K562 (cell line): ENCODE data around the gene CYB5R2. TPM values are rescaled to one million over a fixed set of nuclear protein-coding genes. Genes with fewer than 3 reads are reported as not detected.

Source experiments
- ATAC-seq: fragments of 200-7000 bp; cut with Tn5 transposase; 3 replicates; pipeline ENCODE4 v1.9.1; 2020; ENCODE audit warnings: moderate library complexity
- BruUV-seq: library from RNA; stranded (reverse); fragments of 400-500 nt; replicated peaks from 2 replicates; lab custom pipeline; 2021; lab: Mats Ljungman, UMichigan
- CTCF ChIA-PET: fragments of 300-600 bp; formaldehyde crosslinking; extraction: SDS; loops from one replicate; lab custom pipeline; 2021; ENCODE audit warnings: low intra/inter-chr PET ratio; lab: Yijun Ruan, JAX
- POLR2A ChIA-PET: fragments of 300-600, 350-650 bp; sonication (Branson Sonifier 250); formaldehyde crosslinking; extraction: SDS; loops from one replicate; lab custom pipeline; 2021; ENCODE audit warnings: antibody characterized with exemption, inconsistent platforms; lab: Yijun Ruan, JAX
- DNase-seq, 4 experiments: peaks; one replicate each; pipeline versions ENCODE4 v3.0.0 to v3.0.0-alpha.2; 2011 to 2018; ENCODE audit warnings: low spot score in 3 of 4, mixed read lengths in 3 of 4; ENCODE audit errors: extremely low read depth in 1 of 4
- FAIRE-seq: peaks from 2 replicates; lab custom pipeline; 2011; peaks lifted over from hg19 to GRCh38; lab: Jason Lieb, UNC
- H2AFZ ChIP-seq: 2 replicates; pipeline ENCODE4 v1.6.0; 2011; ENCODE audit warnings: low read depth, low read length, control low read depth, inconsistent platforms
- H3K27ac ChIP-seq: fragments of 200-600 bp; 3 replicates; pipeline ENCODE4 v1.8.0; 2011; ENCODE audit warnings: low read depth, mild to moderate bottlenecking, control low read depth, inconsistent platforms, low read length, moderate library complexity, mixed read lengths; ENCODE audit errors: extremely low read depth
- H3K27me3 ChIP-seq, 2 experiments: fragments of 300-600 bp in 1 of 2; 2 replicates in 1 of 2; 3 replicates in 1 of 2; pipeline versions ENCODE4 v1.6.0 to v1.8.0; 2011; ENCODE audit warnings: inconsistent platforms in 2 of 2, low read length in 2 of 2, mild to moderate bottlenecking in 1 of 2, mixed read lengths in 1 of 2, moderate library complexity in 1 of 2; ENCODE audit not compliant: control insufficient read depth in 2 of 2, insufficient read depth in 2 of 2
- H3K36me3 ChIP-seq: fragments of 300-600 bp; 3 replicates; pipeline ENCODE4 v1.8.0; 2011; ENCODE audit warnings: mild to moderate bottlenecking, low read length, inconsistent platforms; ENCODE audit not compliant: control insufficient read depth, insufficient read depth
- H3K4me1 ChIP-seq, 2 experiments: fragments of 200-600 bp in 1 of 2; replicated peaks in 1 of 2; 2 replicates in 1 of 2; 3 replicates in 1 of 2; pipeline versions ENCODE4 v1.5.1 to v1.8.0; 2011; ENCODE audit warnings: inconsistent platforms in 2 of 2, low read length in 2 of 2, mild to moderate bottlenecking in 1 of 2, mixed read lengths in 1 of 2, moderate library complexity in 1 of 2; ENCODE audit not compliant: control insufficient read depth in 2 of 2, insufficient read depth in 2 of 2
- H3K4me2 ChIP-seq: 2 replicates; pipeline ENCODE4 v1.6.1; 2011; ENCODE audit warnings: low read length, control low read depth, inconsistent platforms, mixed read lengths; ENCODE audit not compliant: insufficient read depth
- H3K4me3 ChIP-seq: fragments of 200-600 bp; sonication (generic), shearing (Covaris generic); 2 replicates; pipeline ENCODE4 v1.5.1; 2016; ENCODE audit warnings: control low read depth, inconsistent platforms
- H3K79me2 ChIP-seq: fragments of 200-600 bp; 3 replicates; pipeline ENCODE4 v1.8.0; 2011; ENCODE audit warnings: low read length, inconsistent platforms; ENCODE audit not compliant: control insufficient read depth, insufficient read depth
- H3K9ac ChIP-seq, 2 experiments: 2 replicates each; pipeline versions ENCODE4 v1.6.0 to v1.6.1; 2011; ENCODE audit warnings: low read depth in 2 of 2, low read length in 2 of 2, control low read depth in 1 of 2, inconsistent platforms in 1 of 2, mild to moderate bottlenecking in 1 of 2, mixed read lengths in 1 of 2; ENCODE audit not compliant: insufficient read depth in 1 of 2
- H3K9me1 ChIP-seq: one replicate; pipeline ENCODE4 v1.6.0; 2011; ENCODE audit warnings: inconsistent platforms, mild to moderate bottlenecking, low read length, moderate library complexity; ENCODE audit not compliant: control insufficient read depth, insufficient read depth
- H3K9me3 ChIP-seq: replicated peaks from 2 replicates; pipeline ENCODE4 v1.5.1; 2011; ENCODE audit warnings: low read depth, low read length, inconsistent platforms; ENCODE audit not compliant: control insufficient read depth, insufficient read depth
- H4K20me1 ChIP-seq: replicated peaks from 2 replicates; pipeline ENCODE4 v1.6.1; 2011; ENCODE audit warnings: low read length, inconsistent platforms, mixed read lengths; ENCODE audit not compliant: control insufficient read depth, insufficient read depth
- CTCF ChIP-seq, 3 experiments: IDR thresholded peaks in 2 of 3; conservative IDR thresholded peaks in 1 of 3; 2 replicates each; pipeline ENCODE4 v1.5.1; 2011 to 2012; ENCODE audit warnings: low read length in 3 of 3, mild to moderate bottlenecking in 3 of 3, control low read depth in 2 of 3, improper control_type of control experiment in 1 of 3, inconsistent platforms in 1 of 3, low read depth in 1 of 3, mixed read lengths in 1 of 3, moderate library complexity in 1 of 3; ENCODE audit not compliant: insufficient read depth in 2 of 3
- NFIC ChIP-seq: fragments of 450-650 bp; IDR thresholded peaks from 2 replicates; pipeline ENCODE4 v1.6.1; 2017; ENCODE audit warnings: mild to moderate bottlenecking, inconsistent platforms
- PHF8 ChIP-seq: fragments of 200-600 bp; sonication (generic); IDR thresholded peaks from 2 replicates; pipeline ENCODE4 v1.6.1; 2012; ENCODE audit warnings: mixed run types, mild to moderate bottlenecking, inconsistent platforms, low read length, moderate library complexity, borderline replicate concordance
- WGBS: fragments of 100-300 bp; shearing (Covaris generic); methylation state at CpG from one replicate; pipeline ENCODE4 v1.1.6; 2016; ENCODE audit warnings: low coverage, mixed read lengths; ENCODE audit not compliant: insufficient coverage; ENCODE audit errors: missing lambda C conversion rate; 5-methylcytosine and 5-hydroxymethylcytosine counted together
- in situ Hi-C: fragments of 300-500 bp; cut with MboI; formaldehyde crosslinking; loops from 4 replicates; pipeline ENCODE4 v1.15.0; 2018; ENCODE audit warnings: inconsistent platforms, mixed read lengths
- intact Hi-C: fragments of 100-400 bp; cut with micrococcal nuclease; formaldehyde crosslinking; loops from 2 replicates; pipeline ENCODE4 v1.14.2; 2022
- polyA plus RNA-seq, 8 experiments: library from polyadenylated mRNA; depleted of rRNA in 4 of 8; stranded (reverse) in 5 of 8; unstranded in 3 of 8; fragments of >200 nt; fragmentation: Nextera tagmentation in 2 of 8; fragmentation: Illumina TruSeq in 1 of 8; extraction: Ambion mirVana in 2 of 8; extraction: Trizol in 1 of 8; gene quantifications; 2 replicates each; pipeline versions ENCODE4 v1.2.1 to v1.2.3, GENCODE V29; 2011 to 2014; ENCODE audit warnings: inconsistent platforms in 1 of 8, missing spikeins in 1 of 8
- total RNA-seq, 7 experiments: library from RNA; depleted of rRNA in 6 of 7; stranded (reverse); fragments of >200 nt in 6 of 7; fragmentation: Illumina TruSeq in 2 of 7; extraction: Trizol in 2 of 7; gene quantifications; 2 replicates each; pipeline versions ENCODE4 v1.2.1 to v1.2.3, GENCODE V29; 2011 to 2021; ENCODE audit warnings: low replicate concordance in 1 of 7

Gene CYB5R2
- total and polyA plus RNA-seq, 9 of the 15 experiments (the other 6 are each of a cell fraction or from before 2014, with no cell fraction given) = 8.2 to 28.7 (median 13.6) TPM

- DNase-seq (peak in 1 of 4 experiments; percentile 15), ATAC-seq (peak; percentile 84), FAIRE-seq (no peak)
- no peak overlapping the region for H3K4me2 ChIP-seq
- no peaks in the 10 kb centered on the region; the same call in 1 of the 2 replicates for H4K20me1 ChIP-seq
- no peak overlapping the region for H2AFZ ChIP-seq
- TF ChIP-seq CTCF (IDR thresholded peaks at IDR 0.05 in 2 of 3, conservative IDR thresholded peaks at IDR 0.05 in 1 of 3; ENCODE audit: insufficient read depth in 2 of 3, low read depth in 1 of 3, low read length in 3 of 3) = peak; percentile 27 to 45 (median 32); a peak in 3 of 6 replicates
- no peak for TF ChIP-seq PHF8
- TF ChIP-seq NFIC = peak; percentile 91
- no peak overlapping the region for H3K9ac ChIP-seq
- H3K9me1 ChIP-seq = no peaks in the 10 kb centered on the region
- WGBS = 8% methylated on average over 9 of the region's 9 CpGs
- no peak overlapping the region for H3K4me3 ChIP-seq
- ChIA-PET POLR2A (no interaction called here), CTCF (no interaction called here)
- peaks cover 9 to 10% of the 10 kb centered on the region in 2 experiments; a peak in 3 of 5 replicates for H3K4me1 ChIP-seq
- H3K79me2 ChIP-seq = no peaks in the 10 kb centered on the region
- H3K27ac ChIP-seq = no peak overlapping the region
- no peaks in the 10 kb centered on the region for H3K36me3 ChIP-seq
- intact Hi-C loops = no loop called here
- in situ Hi-C loops = loop anchor here (5.0 to 25.0 kb wide), 2 partner anchors 79 to 564 kb away; partner anchors contain the start of gene RBMXL2
- BruUV-seq = no TSS peak
- H3K27me3 ChIP-seq = peaks cover 0 to 24% of the 10 kb centered on the region in 2 experiments; a peak in 2 of 5 replicates
- H3K9me3 ChIP-seq = no peaks in the 10 kb centered on the region
Measured at GRCh38 chr11:7651700-7652099, 21.6 kb downstream of the CYB5R2 start.
